ENCODE measurements around the gene SNAPC1.

DNA sequence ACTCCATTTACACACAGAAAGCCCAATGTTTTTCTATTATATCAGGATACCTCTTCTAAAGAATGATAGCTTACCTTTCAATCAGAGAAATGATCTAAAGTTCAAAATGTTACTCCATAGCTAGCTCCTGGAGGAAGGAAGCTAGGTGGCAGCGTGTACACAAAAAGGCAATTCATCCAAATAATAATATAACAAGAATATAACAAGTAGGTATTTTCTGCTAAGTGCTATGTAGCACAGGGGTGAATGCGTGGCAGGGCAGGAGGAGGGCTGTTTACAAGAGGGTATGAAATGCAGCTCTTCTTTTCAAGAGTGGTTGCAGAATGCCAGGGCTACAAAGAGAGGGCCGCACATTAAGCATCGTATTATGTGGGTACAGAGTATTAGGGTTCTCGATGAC, 663 bp upstream of the SNAPC1 start:
- TF ChIP-seq, protein P1, sequence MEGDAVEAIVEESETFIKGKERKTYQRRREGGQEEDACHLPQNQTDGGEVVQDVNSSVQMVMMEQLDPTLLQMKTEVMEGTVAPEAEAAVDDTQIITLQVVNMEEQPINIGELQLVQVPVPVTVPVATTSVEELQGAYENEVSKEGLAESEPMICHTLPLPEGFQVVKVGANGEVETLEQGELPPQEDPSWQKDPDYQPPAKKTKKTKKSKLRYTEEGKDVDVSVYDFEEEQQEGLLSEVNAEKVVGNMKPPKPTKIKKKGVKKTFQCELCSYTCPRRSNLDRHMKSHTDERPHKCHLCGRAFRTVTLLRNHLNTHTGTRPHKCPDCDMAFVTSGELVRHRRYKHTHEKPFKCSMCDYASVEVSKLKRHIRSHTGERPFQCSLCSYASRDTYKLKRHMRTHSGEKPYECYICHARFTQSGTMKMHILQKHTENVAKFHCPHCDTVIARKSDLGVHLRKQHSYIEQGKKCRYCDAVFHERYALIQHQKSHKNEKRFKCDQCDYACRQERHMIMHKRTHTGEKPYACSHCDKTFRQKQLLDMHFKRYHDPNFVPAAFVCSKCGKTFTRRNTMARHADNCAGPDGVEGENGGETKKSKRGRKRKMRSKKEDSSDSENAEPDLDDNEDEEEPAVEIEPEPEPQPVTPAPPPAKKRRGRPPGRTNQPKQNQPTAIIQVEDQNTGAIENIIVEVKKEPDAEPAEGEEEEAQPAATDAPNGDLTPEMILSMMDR (IDR thresholded peaks at IDR 0.05; ENCODE audit: low read depth, low read length), result no peak
- TF ChIP-seq, protein P2, sequence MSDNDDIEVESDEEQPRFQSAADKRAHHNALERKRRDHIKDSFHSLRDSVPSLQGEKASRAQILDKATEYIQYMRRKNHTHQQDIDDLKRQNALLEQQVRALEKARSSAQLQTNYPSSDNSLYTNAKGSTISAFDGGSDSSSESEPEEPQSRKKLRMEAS (IDR thresholded peaks at IDR 0.05; ENCODE audit: low read depth, low read length), result no peak
- TF ChIP-seq POLR2A (IDR thresholded peaks at IDR 0.05; ENCODE audit: extremely low read depth, insufficient read length) (no peak), MYC (IDR thresholded peaks at IDR 0.05; ENCODE audit: low read depth, low read length) (no peak)
